Erythroblast (primary cell): ENCODE measurements around the gene SPSB4.
"Not testable (repeated sequence)": the region's sequence is repeated elsewhere in the genome, so short reads cannot be mapped to it uniquely, and the experiment has no call there.

Experiments used
- DNase-seq, 2 experiments: peaks; one replicate each; lab custom pipeline; 2025; lab: John Stamatoyannopoulos, UW
- GATA1 ChIP-seq: IDR thresholded peaks from 2 replicates; pipeline ENCODE4 v1.6.1; 2011; ENCODE audit warnings: low read depth, mild to moderate bottlenecking, control low read depth, low read length, moderate library complexity
- POLR2A ChIP-seq: IDR thresholded peaks from 2 replicates; pipeline ENCODE4 v1.6.1; 2011; ENCODE audit warnings: mild to moderate bottlenecking, low read length

The SPSB4 gene

GRCh38 chr3:141103067-141103466, 51.9 kb downstream of the SPSB4 start:
- no peak for TF ChIP-seq GATA1
- DNase-seq: no peak

- no peak for DNase-seq
- TF ChIP-seq GATA1 (no peak), POLR2A (no peak)
These were observed 52.4 kb downstream of the SPSB4 start for GRCh38 chr3:141103503-141103902.

GRCh38 chr3:141104151-141104821, 53.1 kb downstream of the SPSB4 start:
- DNase-seq: no peak
- TF ChIP-seq POLR2A: no peak
- TF ChIP-seq GATA1: no peak

GRCh38 chr3:141105828-141106628, 54.9 kb downstream of the SPSB4 start:
- TF ChIP-seq GATA1 (no peak), POLR2A (no peak)
- peak; percentile 69 to 82 for DNase-seq

- DNase-seq: no peak
- no peak for TF ChIP-seq POLR2A
- TF ChIP-seq GATA1: no peak
These were observed 55.7 kb downstream of the SPSB4 start for GRCh38 chr3:141106842-141107241.

GRCh38 chr3:141108039-141108438, 56.9 kb downstream of the SPSB4 start:
- DNase-seq: no peak
- TF ChIP-seq POLR2A (no peak), GATA1 (no peak)

GRCh38 chr3:141109751-141110150, 58.6 kb downstream of the SPSB4 start:
- TF ChIP-seq GATA1: no peak
- no peak for TF ChIP-seq POLR2A
- no peak for DNase-seq

GRCh38 chr3:141110322-141110721, 59.2 kb downstream of the SPSB4 start:
- DNase-seq: no peak
- no peak for TF ChIP-seq POLR2A
- no peak for TF ChIP-seq GATA1

GRCh38 chr3:141111364-141112155, 60.4 kb downstream of the SPSB4 start:
- no peak for DNase-seq
- no peak for TF ChIP-seq POLR2A
- no peak for TF ChIP-seq GATA1

- no peak for TF ChIP-seq GATA1
- no peak for DNase-seq
These were observed 61.6 kb downstream of the SPSB4 start for GRCh38 chr3:141112686-141113297.

GRCh38 chr3:141113680-141114079, 62.5 kb downstream of the SPSB4 start:
- not testable (repeated sequence) for DNase-seq

GRCh38 chr3:141114179-141114745, 63.1 kb downstream of the SPSB4 start:
- TF ChIP-seq GATA1 (no peak), POLR2A (no peak)
- DNase-seq: no peak

GRCh38 chr3:141114816-141115460, 63.8 kb downstream of the SPSB4 start:
- DNase-seq: no peak
- TF ChIP-seq POLR2A: no peak
- no peak for TF ChIP-seq GATA1
